Activated B cell treated with CpG ODN at 0.5 μM for 24 hours (primary cell): ENCODE data around the gene LBHD2. TPM values are rescaled to one million over a fixed set of nuclear protein-coding genes. Genes with fewer than 3 reads are reported as not detected.

Experiments used
- ATAC-seq: fragments of 200-7000 bp; cut with Tn5 transposase; one replicate; pipeline ENCODE4 v1.10.0; 2021; ENCODE audit warnings: low read depth, mild to moderate bottlenecking, moderate library complexity
- CTCF ChIA-PET: fragments of 350-600 bp; sonication (Branson Sonifier 250); formaldehyde crosslinking; loops from one replicate; lab custom pipeline; 2021; ENCODE audit warnings: antibody characterized with exemption; lab: Charles Lee
- POLR2A ChIA-PET: fragments of 350-600 bp; sonication (Branson Sonifier 250); formaldehyde crosslinking; loops from one replicate; lab custom pipeline; 2021; ENCODE audit warnings: antibody characterized with exemption; lab: Charles Lee
- DNase-seq: peaks from one replicate; pipeline ENCODE4 v3.0.0; 2022
- H3K27ac Mint-ChIP-seq: one replicate; pipeline ENCODE4 v1.8.0; 2020; ENCODE audit warnings: mixed read lengths
- H3K27me3 Mint-ChIP-seq: one replicate; pipeline ENCODE4 v1.8.0; 2021; ENCODE audit warnings: mixed read lengths
- H3K36me3 Mint-ChIP-seq: one replicate; pipeline ENCODE4 v1.8.0; 2021; ENCODE audit warnings: low read depth, mixed read lengths
- H3K4me1 Mint-ChIP-seq: one replicate; pipeline ENCODE4 v1.8.0; 2021; ENCODE audit warnings: mixed read lengths
- H3K4me3 Mint-ChIP-seq: one replicate; pipeline ENCODE4 v1.8.0; 2020; ENCODE audit warnings: mild to moderate bottlenecking, mixed read lengths
- H3K9me3 Mint-ChIP-seq: one replicate; pipeline ENCODE4 v1.8.0; 2020; ENCODE audit warnings: mixed read lengths
- intact Hi-C: fragments of 100-400 bp; cut with micrococcal nuclease; formaldehyde crosslinking; loops from one replicate; pipeline ENCODE4 v1.15.1; 2024
- total RNA-seq: library from RNA; stranded (reverse); gene quantifications from 2 replicates; pipeline ENCODE4 v1.2.3, GENCODE V29; 2022
- TF ChIP-seq, protein P1 (sequence below): fragments of 200-600 bp; IDR thresholded peaks from one replicate; pipeline ENCODE4 v1.8.0; 2022; ENCODE audit warnings: antibody characterized with exemption, mild to moderate bottlenecking

LBHD2 gene
- total RNA-seq, 1 donor from 2014 or later, result not detected

DNA sequence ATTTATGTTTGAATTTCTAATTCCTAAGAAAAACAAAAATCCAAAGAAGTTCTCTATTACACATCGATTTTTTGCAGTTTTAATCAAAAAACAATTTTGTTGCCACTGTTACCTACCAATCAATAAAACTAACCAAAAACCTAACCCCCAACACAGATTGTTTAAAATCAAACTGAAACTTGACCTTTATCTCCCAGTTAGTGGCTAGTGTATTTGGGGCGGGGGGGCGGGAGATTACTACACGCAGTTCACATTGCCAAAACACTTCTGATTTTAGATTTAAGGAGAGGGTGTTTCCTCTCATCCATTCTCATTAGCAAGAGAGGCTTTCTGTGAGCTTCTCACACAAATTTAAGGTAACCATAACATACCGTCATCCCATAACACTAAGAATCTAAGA is 33.1 kb upstream of the LBHD2 start:
- POLR2A ChIA-PET, result no interaction called here
- TF ChIP-seq, protein P1, sequence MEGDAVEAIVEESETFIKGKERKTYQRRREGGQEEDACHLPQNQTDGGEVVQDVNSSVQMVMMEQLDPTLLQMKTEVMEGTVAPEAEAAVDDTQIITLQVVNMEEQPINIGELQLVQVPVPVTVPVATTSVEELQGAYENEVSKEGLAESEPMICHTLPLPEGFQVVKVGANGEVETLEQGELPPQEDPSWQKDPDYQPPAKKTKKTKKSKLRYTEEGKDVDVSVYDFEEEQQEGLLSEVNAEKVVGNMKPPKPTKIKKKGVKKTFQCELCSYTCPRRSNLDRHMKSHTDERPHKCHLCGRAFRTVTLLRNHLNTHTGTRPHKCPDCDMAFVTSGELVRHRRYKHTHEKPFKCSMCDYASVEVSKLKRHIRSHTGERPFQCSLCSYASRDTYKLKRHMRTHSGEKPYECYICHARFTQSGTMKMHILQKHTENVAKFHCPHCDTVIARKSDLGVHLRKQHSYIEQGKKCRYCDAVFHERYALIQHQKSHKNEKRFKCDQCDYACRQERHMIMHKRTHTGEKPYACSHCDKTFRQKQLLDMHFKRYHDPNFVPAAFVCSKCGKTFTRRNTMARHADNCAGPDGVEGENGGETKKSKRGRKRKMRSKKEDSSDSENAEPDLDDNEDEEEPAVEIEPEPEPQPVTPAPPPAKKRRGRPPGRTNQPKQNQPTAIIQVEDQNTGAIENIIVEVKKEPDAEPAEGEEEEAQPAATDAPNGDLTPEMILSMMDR, result no peak
- Mint-ChIP-seq H3K27ac (no peak overlapping the region), H3K9me3 (no peaks in the 10 kb centered on the region), H3K4me3 (no peak overlapping the region), H3K27me3 (no peaks in the 10 kb centered on the region), H3K4me1 (peaks cover 30% of the 10 kb centered on the region), H3K36me3 (peaks cover 5% of the 10 kb centered on the region)
- DNase-seq (no peak), ATAC-seq (no peak)
- CTCF ChIA-PET, result no interaction called here
- intact Hi-C loops, result loop anchor here (10.0 kb wide), 1 partner anchor 686 kb away; the partner anchor contains the start of genes CINP and TECPR2

DNA sequence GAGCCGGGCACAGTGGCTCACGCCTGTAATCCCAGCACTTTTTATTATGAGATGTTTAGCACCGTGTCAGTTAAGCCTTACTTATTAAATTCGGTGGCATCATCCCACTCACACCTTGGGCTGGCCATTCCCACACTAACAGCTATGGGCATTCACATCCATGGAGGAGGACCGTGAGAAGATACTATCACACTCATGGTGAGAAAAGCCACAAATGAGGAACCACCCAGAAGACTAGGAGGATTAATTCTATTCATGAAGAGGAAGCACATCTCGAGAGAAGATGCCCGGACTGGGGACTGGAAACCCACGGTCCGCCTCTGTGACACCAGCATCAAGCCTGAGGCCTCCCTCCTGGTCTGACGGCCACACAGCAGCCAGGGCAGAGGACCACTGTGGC is 31.6 kb upstream of the LBHD2 start:
- Mint-ChIP-seq H3K27me3 (no peaks in the 10 kb centered on the region), H3K36me3 (peaks cover under 1% of the 10 kb centered on the region), H3K9me3 (no peaks in the 10 kb centered on the region), H3K4me3 (no peak overlapping the region), H3K4me1 (peaks cover 29% of the 10 kb centered on the region), H3K27ac (no peak overlapping the region)
- ATAC-seq, result no peak
- intact Hi-C loops, result loop anchor here (10.0 kb wide), 1 partner anchor 688 kb away; the partner anchor contains the start of genes CINP and TECPR2
- DNase-seq, result no peak
- CTCF ChIA-PET, result interaction anchor here (0.7 to 1.1 kb wide), 2 partner anchors 11 to 53 kb away, joined by 3 read pairs; no protein-coding TSS in a partner anchor
- POLR2A ChIA-PET, result no interaction called here
- TF ChIP-seq, protein P1, result no peak

DNA sequence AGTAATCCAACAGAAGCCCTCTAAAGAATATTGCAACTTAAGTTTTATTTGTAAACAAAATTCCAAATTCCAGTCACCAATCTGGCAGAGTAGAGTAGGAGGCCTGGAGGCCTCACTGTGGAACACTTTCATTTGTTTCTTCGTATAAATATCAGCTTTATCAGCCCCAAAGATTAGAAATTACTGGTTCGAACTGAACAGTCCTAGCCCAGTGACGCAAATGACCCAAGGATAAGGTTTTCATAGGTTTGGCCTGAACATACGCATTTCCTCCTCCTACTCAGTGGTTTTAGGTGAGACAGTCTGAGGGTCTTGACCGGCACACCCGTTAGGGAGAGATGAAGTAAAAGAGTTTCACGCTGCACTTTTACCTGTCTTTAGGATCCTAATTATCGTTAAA is 28.3 kb upstream of the LBHD2 start:
- DNase-seq (no peak), ATAC-seq (no peak)
- POLR2A ChIA-PET, result interaction anchor here (0.8 to 1.5 kb wide), 2 partner anchors 19 to 212 kb away, joined by 3 to 4 read pairs; no protein-coding TSS in a partner anchor
- CTCF ChIA-PET, result interaction anchor here (1.4 kb wide), 1 partner anchor 35 kb away, joined by 3 read pairs; no protein-coding TSS in a partner anchor
- intact Hi-C loops, result loop anchor here (10.0 kb wide), 1 partner anchor 691 kb away; the partner anchor contains the start of genes CINP and TECPR2
- Mint-ChIP-seq H3K4me1 (peaks cover 37% of the 10 kb centered on the region), H3K27me3 (peaks cover 2% of the 10 kb centered on the region), H3K9me3 (no peaks in the 10 kb centered on the region), H3K27ac (no peak overlapping the region), H3K4me3 (peak overlapping the region; percentile 87), H3K36me3 (no peaks in the 10 kb centered on the region)
- TF ChIP-seq, protein P1, result no peak

DNA sequence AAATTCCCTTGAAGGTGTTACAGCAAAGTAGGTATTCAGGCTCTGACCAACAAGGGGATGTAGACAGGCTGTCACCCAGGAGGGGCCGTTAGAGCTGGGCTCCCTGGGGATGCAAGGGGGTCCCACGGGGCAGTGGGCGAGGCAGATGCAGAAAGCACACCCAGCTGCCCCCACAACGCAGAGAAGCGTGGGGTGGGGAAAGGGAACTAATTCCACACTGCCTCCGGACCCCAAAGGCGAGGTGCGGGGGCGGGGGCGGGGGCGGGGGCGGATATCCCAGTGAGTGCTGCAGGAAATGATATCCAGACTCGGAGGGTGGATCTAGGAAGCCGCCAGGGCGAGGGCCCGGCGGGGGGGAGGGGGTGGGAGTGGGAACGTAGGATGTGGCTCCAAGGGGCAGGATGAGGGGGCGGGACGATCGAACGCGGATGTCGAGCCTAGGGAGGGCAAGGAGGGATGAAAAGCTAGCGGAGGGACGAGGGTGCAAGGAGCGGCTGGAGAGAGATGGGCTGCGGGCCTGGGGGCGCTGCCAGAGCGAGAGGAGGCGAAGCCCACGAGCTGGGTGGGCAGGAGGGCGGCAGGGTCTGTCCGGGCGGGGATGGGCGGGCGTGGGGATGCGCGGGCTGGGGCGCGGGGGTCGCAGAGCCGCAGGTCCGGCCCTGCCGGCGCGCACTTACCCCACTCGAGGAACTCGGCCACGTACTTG is 27.5 kb upstream of the LBHD2 start:
- DNase-seq, result no peak
- intact Hi-C loops, result loop anchor here (1.0 to 10.0 kb wide), 3 partner anchors 19 to 692 kb away; partner anchors contain the start of genes CINP and TECPR2
- Mint-ChIP-seq H3K4me3 (peak overlapping the region; percentile 87), H3K9me3 (no peaks in the 10 kb centered on the region), H3K4me1 (peaks cover 37% of the 10 kb centered on the region), H3K27ac (peak overlapping the region; percentile 9), H3K36me3 (no peaks in the 10 kb centered on the region), H3K27me3 (peaks cover 2% of the 10 kb centered on the region)
- TF ChIP-seq, protein P1, result no peak
- ChIA-PET POLR2A (interaction anchor here (0.5 to 1.6 kb wide), 6 partner anchors 11 to 472 kb away, joined by 3 to 5 read pairs (median 4); partner anchors contain the start of gene TRMT61A), CTCF (interaction anchor here (1.2 to 1.4 kb wide), 2 partner anchors 34 to 362 kb away, joined by 3 read pairs; no protein-coding TSS in a partner anchor)
- ATAC-seq, result no peak

DNA sequence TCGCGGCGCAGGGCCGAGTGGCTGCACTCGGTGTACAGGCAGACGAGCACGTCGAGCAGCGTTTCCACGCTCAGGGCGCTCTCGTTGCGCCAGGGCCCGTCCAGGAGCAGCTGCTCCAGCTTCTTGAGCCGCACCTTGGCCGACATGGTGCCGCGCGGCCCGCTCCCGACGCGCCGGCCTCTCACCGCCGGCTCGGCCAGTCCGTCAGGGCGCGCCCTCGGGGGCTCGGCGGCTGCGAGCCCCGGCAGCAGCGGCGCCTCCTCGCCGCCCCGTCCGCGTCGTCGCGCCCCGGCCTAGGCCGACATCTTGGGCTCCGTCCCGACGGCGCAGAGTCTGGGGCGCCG is 27.0 kb upstream of the LBHD2 start:
- TF ChIP-seq, protein P1, result no peak
- no peaks in the 10 kb centered on the region for H3K36me3 Mint-ChIP-seq
- intact Hi-C loops, result loop anchor here (1.0 to 10.0 kb wide), 3 partner anchors 18 to 692 kb away; partner anchors contain the start of genes CINP and TECPR2
- ATAC-seq (peak; percentile 6), DNase-seq (no peak)
- POLR2A ChIA-PET, result interaction anchor here (0.5 to 1.6 kb wide), 4 partner anchors 12 to 472 kb away, joined by 3 to 5 read pairs (median 4); partner anchors contain the start of gene TRMT61A
- H3K9me3 Mint-ChIP-seq, result no peaks in the 10 kb centered on the region
- H3K4me1 Mint-ChIP-seq, result peaks cover 37% of the 10 kb centered on the region
- CTCF ChIA-PET, result interaction anchor here (1.2 to 1.4 kb wide), 2 partner anchors 34 to 362 kb away, joined by 3 read pairs; no protein-coding TSS in a partner anchor
- peaks cover 2% of the 10 kb centered on the region for H3K27me3 Mint-ChIP-seq
- H3K4me3 Mint-ChIP-seq, result peak overlapping the region; percentile 87
- H3K27ac Mint-ChIP-seq, result no peak overlapping the region
